HepG2 (cell line): ENCODE measurements around the gene MYH7B. TPM values are rescaled to one million over a fixed set of nuclear protein-coding genes. Genes with fewer than 3 reads are reported as not detected.

Experiments
- ATAC-seq: fragments of 200-7000 bp; cut with Tn5 transposase; 3 replicates; pipeline ENCODE4 v1.9.1; 2020; ENCODE audit warnings: mild to moderate bottlenecking, moderate library complexity
- BruUV-seq: library from RNA; stranded (reverse); fragments of 400-500 nt; replicated peaks from 2 replicates; lab custom pipeline; 2021; lab: Mats Ljungman, UMichigan
- CTCF ChIA-PET: fragments of 300-600 bp; formaldehyde crosslinking; extraction: SDS; loops from one replicate; lab custom pipeline; 2021; ENCODE audit warnings: low total read pairs, inconsistent platforms, low intra/inter-chr PET ratio; lab: Yijun Ruan, JAX
- POLR2A ChIA-PET: fragments of 350-600 bp; sonication (Branson Sonifier 250); formaldehyde crosslinking; loops from one replicate; lab custom pipeline; 2020; ENCODE audit warnings: antibody characterized with exemption, inconsistent platforms; lab: Yijun Ruan, JAX
- DNase-seq: peaks from one replicate; pipeline ENCODE4 v3.0.0-alpha.2; 2015; ENCODE audit warnings: low spot score
- FAIRE-seq: peaks from 3 replicates; lab custom pipeline; 2011; peaks lifted over from hg19 to GRCh38; lab: Jason Lieb, UNC
- H2AFZ ChIP-seq: one replicate; pipeline ENCODE4 v1.6.1; 2011; ENCODE audit warnings: low read length, inconsistent platforms
- H3K27ac ChIP-seq: fragments of 300-600 bp; 3 replicates; pipeline ENCODE4 v1.8.0; 2011; ENCODE audit warnings: mixed run types, mild to moderate bottlenecking, mixed read lengths, low read length, inconsistent platforms; ENCODE audit not compliant: insufficient read depth; ENCODE audit errors: extremely low read length
- H3K27me3 ChIP-seq, 2 experiments: fragments of 200-600 bp in 1 of 2; 2 replicates in 1 of 2; 3 replicates in 1 of 2; pipeline versions ENCODE4 v1.6.0 to v1.8.0; 2011; ENCODE audit warnings: low read length in 2 of 2, mild to moderate bottlenecking in 2 of 2, moderate library complexity in 2 of 2, inconsistent platforms in 1 of 2; ENCODE audit not compliant: insufficient read depth in 2 of 2, control insufficient read depth in 1 of 2
- H3K36me3 ChIP-seq, 2 experiments: fragments of 200-600 bp in 1 of 2; replicated peaks in 1 of 2; 2 replicates in 1 of 2; 3 replicates in 1 of 2; pipeline versions ENCODE4 v1.5.1 to v1.8.0; 2011; ENCODE audit warnings: low read length in 2 of 2, inconsistent platforms in 1 of 2; ENCODE audit not compliant: insufficient read depth in 2 of 2, control insufficient read depth in 1 of 2
- H3K4me1 ChIP-seq: 2 replicates; pipeline ENCODE4 v1.5.1; 2012; ENCODE audit warnings: low read length, inconsistent platforms; ENCODE audit not compliant: insufficient read depth
- H3K4me2 ChIP-seq: 2 replicates; pipeline ENCODE4 v1.6.0; 2011; ENCODE audit warnings: low read depth, low read length, inconsistent platforms
- H3K4me3 ChIP-seq, 3 experiments: fragments of 200-600 bp in 1 of 3; sonication (generic), shearing (Covaris generic) in 1 of 3; replicated peaks in 1 of 3; 2 replicates each; pipeline ENCODE4 v1.5.1; 2011 to 2016; ENCODE audit warnings: low read length in 3 of 3, inconsistent platforms in 2 of 3, low read depth in 2 of 3, mild to moderate bottlenecking in 2 of 3, control low read depth in 1 of 3, mixed read lengths in 1 of 3; ENCODE audit not compliant: insufficient read depth in 1 of 3
- H3K79me2 ChIP-seq: one replicate; pipeline ENCODE4 v1.6.1; 2011; ENCODE audit warnings: low read length, inconsistent platforms; ENCODE audit not compliant: insufficient read depth
- H3K9ac ChIP-seq: 2 replicates; pipeline ENCODE4 v1.6.0; 2011; ENCODE audit warnings: mild to moderate bottlenecking, low read depth, low read length, inconsistent platforms; ENCODE audit not compliant: insufficient read depth
- H3K9me3 ChIP-seq: 2 replicates; pipeline ENCODE4 v1.5.1; 2012; ENCODE audit warnings: mild to moderate bottlenecking, low read length
- H4K20me1 ChIP-seq: 2 replicates; pipeline ENCODE4 v1.6.0; 2011; ENCODE audit warnings: inconsistent platforms, mild to moderate bottlenecking, low read length, moderate library complexity; ENCODE audit not compliant: insufficient read depth
- ARID5B ChIP-seq: IDR thresholded peaks from 2 replicates; pipeline ENCODE4 v1.4.0; 2020; ENCODE audit warnings: mild to moderate bottlenecking, missing genetic modification reagents
- ELK4 ChIP-seq: sonication (generic); formaldehyde crosslinking; IDR thresholded peaks from 2 replicates; pipeline ENCODE4 v1.9.0; 2021; ENCODE audit warnings: missing genetic modification reagents, borderline replicate concordance
- ETV5 ChIP-seq: IDR thresholded peaks from 2 replicates; pipeline ENCODE4 v1.6.1; 2018; ENCODE audit warnings: missing biosample characterization, missing genetic modification reagents, inconsistent platforms, borderline replicate concordance
- FIP1L1 ChIP-seq: fragments of 200-400 bp; formaldehyde crosslinking; IDR thresholded peaks from 2 replicates; pipeline ENCODE4 v1.6.1; 2018; ENCODE audit warnings: low read depth, mild to moderate bottlenecking, low read length, moderate library complexity, borderline replicate concordance; ENCODE audit not compliant: insufficient read depth
- HHEX ChIP-seq: IDR thresholded peaks from 2 replicates; pipeline ENCODE4 v1.6.1; 2016; ENCODE audit warnings: control low read depth
- KDM3A ChIP-seq: IDR thresholded peaks from 2 replicates; pipeline ENCODE4 v1.6.1; 2018; ENCODE audit warnings: low read depth, missing compliant biosample characterization
- MAZ ChIP-seq, 2 experiments: sonication (generic) in 1 of 2; formaldehyde crosslinking in 1 of 2; IDR thresholded peaks; 2 replicates each; pipeline versions ENCODE4 v1.5.0 to v1.6.1; 2012 to 2020; ENCODE audit warnings: low read depth in 2 of 2, mild to moderate bottlenecking in 2 of 2, borderline replicate concordance in 1 of 2, improper control_type of control experiment in 1 of 2, low read length in 1 of 2, missing genetic modification reagents in 1 of 2, moderate library complexity in 1 of 2
- NONO ChIP-seq, 2 experiments: fragments of 450-650 bp in 1 of 2; sonication (generic) in 1 of 2; formaldehyde crosslinking in 1 of 2; IDR thresholded peaks in 1 of 2; conservative IDR thresholded peaks in 1 of 2; 2 replicates each; pipeline versions ENCODE4 v1.6.1 to v1.8.0; 2017 to 2022; ENCODE audit warnings: mild to moderate bottlenecking in 1 of 2, missing genetic modification reagents in 1 of 2, moderate library complexity in 1 of 2
- POLR2A ChIP-seq, 2 experiments: IDR thresholded peaks; 2 replicates each; pipeline ENCODE4 v1.6.1; 2011; ENCODE audit warnings: low read depth in 2 of 2, low read length in 2 of 2, mild to moderate bottlenecking in 1 of 2, moderate library complexity in 1 of 2; ENCODE audit not compliant: insufficient read depth in 1 of 2
- POLR2G ChIP-seq: fragments of 200-400 bp; formaldehyde crosslinking; IDR thresholded peaks from 2 replicates; pipeline ENCODE4 v1.6.1; 2018; ENCODE audit warnings: mild to moderate bottlenecking, low read depth, low read length, moderate library complexity
- SPEN ChIP-seq: sonication (generic); formaldehyde crosslinking; IDR thresholded peaks from 2 replicates; pipeline ENCODE4 v1.5.1; 2020; ENCODE audit warnings: low read depth, mild to moderate bottlenecking, missing genetic modification reagents
- ZBTB20 ChIP-seq: sonication (generic); formaldehyde crosslinking; IDR thresholded peaks from 2 replicates; pipeline ENCODE4 v1.8.1; 2023; ENCODE audit warnings: missing genetic modification reagents, low read depth, mild to moderate bottlenecking, borderline replicate concordance
- ZNF180 ChIP-seq: sonication (generic); formaldehyde crosslinking; IDR thresholded peaks from 2 replicates; pipeline ENCODE4 v1.4.0; 2020; ENCODE audit warnings: low read depth, missing genetic modification reagents, borderline replicate concordance
- ZNF335 ChIP-seq: sonication (generic); formaldehyde crosslinking; IDR thresholded peaks from 2 replicates; pipeline ENCODE4 v1.4.0; 2020; ENCODE audit warnings: missing genetic modification reagents
- ZNF367 ChIP-seq: sonication (generic); formaldehyde crosslinking; IDR thresholded peaks from 2 replicates; pipeline ENCODE4 v1.4.0; 2020; ENCODE audit warnings: missing genetic modification reagents, borderline replicate concordance
- ZNF605 ChIP-seq: sonication (generic); formaldehyde crosslinking; IDR thresholded peaks from 2 replicates; pipeline ENCODE4 v1.8.0; 2022; ENCODE audit warnings: mild to moderate bottlenecking, missing genetic modification reagents
- ZNF629 ChIP-seq: sonication (generic); formaldehyde crosslinking; conservative IDR thresholded peaks from 2 replicates; pipeline ENCODE4 v1.5.0; 2020; ENCODE audit warnings: missing genetic modification reagents
- ZNF720 ChIP-seq: sonication (generic); formaldehyde crosslinking; IDR thresholded peaks from 2 replicates; pipeline ENCODE4 v1.4.0; 2020; ENCODE audit warnings: missing genetic modification reagents
- ZSCAN31 ChIP-seq: sonication (generic); formaldehyde crosslinking; IDR thresholded peaks from 2 replicates; pipeline ENCODE4 v1.5.0; 2020; ENCODE audit warnings: low read depth, mild to moderate bottlenecking, missing genetic modification reagents
- ZSCAN9 ChIP-seq: IDR thresholded peaks from 2 replicates; pipeline ENCODE4 v1.6.1; 2016; ENCODE audit warnings: borderline replicate concordance
- WGBS: methylation state at CpG from one replicate; pipeline ENCODE4 v1.1.6; 2017; ENCODE audit warnings: low lambda C conversion rate; 5-methylcytosine and 5-hydroxymethylcytosine counted together
- in situ Hi-C: cut with HindIII; loops from 2 replicates; pipeline ENCODE4 v1.10.0; 2017; ENCODE audit warnings: low pct_unique_long_range_greater_than_20kb; ENCODE audit not compliant: extremely low pct_ligation_motif_present
- intact Hi-C: fragments of 100-400 bp; cut with micrococcal nuclease; formaldehyde crosslinking; loops from one replicate; pipeline ENCODE4 v1.10.0; 2022; ENCODE audit not compliant: unreplicated experiment
- polyA plus RNA-seq, 8 experiments: library from polyadenylated mRNA; depleted of rRNA in 3 of 8; stranded (reverse) in 7 of 8; unstranded in 1 of 8; fragments of >200 nt; fragmentation: Illumina TruSeq in 4 of 8; extraction: Trizol in 4 of 8; gene quantifications; 2 replicates each; pipeline versions ENCODE4 v1.2.1 to v1.2.3, GENCODE V29; 2011 to 2016; ENCODE audit warnings: low read depth in 4 of 8, missing spikeins in 1 of 8, mixed read lengths in 1 of 8; ENCODE audit not compliant: insufficient read depth in 1 of 8
- total RNA-seq, 5 experiments: library from RNA; depleted of rRNA; stranded (reverse); fragments of >200 nt; fragmentation: Illumina TruSeq; extraction: Trizol; gene quantifications; 2 replicates each; pipeline ENCODE4 v1.2.3, GENCODE V29; 2016; ENCODE audit warnings: low read depth in 1 of 5

MYH7B gene
- total and polyA plus RNA-seq, 2 of the 13 experiments (the other 11 are each of a cell fraction or from before 2014, with no cell fraction given) = 0.05 to 0.20 TPM

GRCh38 chr20:34995192-34995591, 39.5 kb downstream of the MYH7B start (continued):
- TF ChIP-seq NONO (IDR thresholded peaks at IDR 0.05) = no peak
- 0 out of 2 replicates have a peak, but pooled peaks have one; percentile 38 for TF ChIP-seq NONO (CRISPR knock-in tag; conservative IDR thresholded peaks at IDR 0.05)

GRCh38 chr20:34995696-34996095, 40.0 kb downstream of the MYH7B start:
- intact Hi-C loops = no loop called here
- TF ChIP-seq POLR2A (IDR thresholded peaks at IDR 0.05; ENCODE audit: insufficient read depth in 1 of 2, low read depth in 2 of 2, low read length in 2 of 2) (peak in 1 of 2 experiments; percentile 30; a peak in 1 of 4 replicates), ARID5B (CRISPR knock-in tag) (no peak), ZNF367 (CRISPR knock-in tag) (no peak), ZSCAN9 (CRISPR knock-in tag) (no peak), ZNF605 (CRISPR knock-in tag) (no peak), MAZ (IDR thresholded peaks at IDR 0.05; ENCODE audit: borderline replicate concordance, low read depth, low read length) (no peak), MAZ (CRISPR knock-in tag; IDR thresholded peaks at IDR 0.05; ENCODE audit: low read depth) (no peak), ZBTB20 (CRISPR knock-in tag) (no peak), ZNF180 (no peak), ZSCAN31 (0 out of 2 replicates have a peak, but pooled peaks have one; percentile 13), POLR2G (peak; percentile 35; the same call in 1 of the 2 replicates), HHEX (no peak), SPEN (CRISPR knock-in tag) (no peak), ZNF720 (CRISPR knock-in tag) (no peak), ELK4 (CRISPR knock-in tag) (no peak), ETV5 (CRISPR knock-in tag) (no peak), ZNF629 (CRISPR knock-in tag) (peak; percentile 76), ZNF335 (CRISPR knock-in tag) (no peak), KDM3A (no peak), FIP1L1 (no peak)

More at GRCh38 chr20:34995696-34996095, 40.0 kb downstream of the MYH7B start:
- H4K20me1 ChIP-seq = no peaks in the 10 kb centered on the region
- H3K27ac ChIP-seq = no peak overlapping the region
- no peak overlapping the region for H3K9ac ChIP-seq
- no peak overlapping the region for H3K4me3 ChIP-seq
- H3K36me3 ChIP-seq = peaks cover 17 to 27% of the 10 kb centered on the region in 2 experiments
- peaks cover 17% of the 10 kb centered on the region for H3K4me1 ChIP-seq
- DNase-seq (no peak), ATAC-seq (no peak), FAIRE-seq (no peak)
- no peaks in the 10 kb centered on the region for H3K9me3 ChIP-seq
- 88% methylated on average over 7 of the region's 7 CpGs for WGBS
- in situ Hi-C loops = no loop called here
- BruUV-seq = no TSS peak
- CTCF ChIA-PET = no interaction called here
- no peak overlapping the region for H2AFZ ChIP-seq
- no peaks in the 10 kb centered on the region for H3K79me2 ChIP-seq
- POLR2A ChIA-PET = no interaction called here
- no peaks in the 10 kb centered on the region for H3K27me3 ChIP-seq
- no peak overlapping the region for H3K4me2 ChIP-seq
